ENCODE measurements around the gene FTCDNL1.

FTCDNL1 gene

GRCh38 chr2:199742884-199743283, 108.1 kb downstream of the FTCDNL1 start:
- no peak for DNase-seq (ENCODE audit: low read depth)

- no peak for DNase-seq (ENCODE audit: low read depth)
Measured at GRCh38 chr2:199740111-199740428, 110.9 kb downstream of the FTCDNL1 start.

- DNase-seq (ENCODE audit: low read depth) = peak; percentile 26
Measured at GRCh38 chr2:199739413-199740110, 111.4 kb downstream of the FTCDNL1 start.

- DNase-seq (ENCODE audit: low read depth) = peak; percentile 66
Measured at GRCh38 chr2:199738727-199739412, 112.1 kb downstream of the FTCDNL1 start.

- DNase-seq (ENCODE audit: low read depth) = no peak
Measured at GRCh38 chr2:199734651-199735050, 116.3 kb downstream of the FTCDNL1 start.

- no peak for DNase-seq (ENCODE audit: low read depth)
Measured at GRCh38 chr2:199734011-199734410, 117.0 kb downstream of the FTCDNL1 start.

GRCh38 chr2:199727801-199728200, 123.2 kb downstream of the FTCDNL1 start:
- no peak for DNase-seq (ENCODE audit: low read depth)

GRCh38 chr2:199727306-199727705, 123.7 kb downstream of the FTCDNL1 start:
- no peak for DNase-seq (ENCODE audit: low read depth)

- no peak for DNase-seq (ENCODE audit: low read depth)
Measured at GRCh38 chr2:199718074-199718473, 132.9 kb downstream of the FTCDNL1 start.

GRCh38 chr2:199717587-199717907, 133.4 kb downstream of the FTCDNL1 start:
- DNase-seq (ENCODE audit: low read depth) = no peak

GRCh38 chr2:199716807-199717586, 134.0 kb downstream of the FTCDNL1 start:
- DNase-seq (ENCODE audit: low read depth) = no peak

GRCh38 chr2:199713746-199714145, 137.2 kb downstream of the FTCDNL1 start:
- DNase-seq (ENCODE audit: low read depth) = no peak

GRCh38 chr2:199710551-199710950, 140.4 kb downstream of the FTCDNL1 start:
- no peak for DNase-seq (ENCODE audit: low read depth)
